HCT116 (cell line): ENCODE measurements around the gene ATP1A2. TPM values are rescaled to one million over a fixed set of nuclear protein-coding genes. Genes with fewer than 3 reads are reported as not detected.

Experiments used
- ATAC-seq: fragments of 200-7000 bp; cut with Tn5 transposase; 2 replicates; pipeline ENCODE4 v1.9.1; 2020; ENCODE audit warnings: mild to moderate bottlenecking, moderate library complexity
- BruUV-seq: library from RNA; stranded (reverse); fragments of 400-500 nt; replicated peaks from 2 replicates; lab custom pipeline; 2021; lab: Mats Ljungman, UMichigan
- CTCF ChIA-PET: fragments of 300-600 bp; sonication (Branson Sonifier 250); formaldehyde crosslinking; loops from one replicate; lab custom pipeline; 2021; ENCODE audit warnings: antibody characterized with exemption; lab: Charles Lee
- POLR2A ChIA-PET: fragments of 300-600, 350-600 bp; sonication (Branson Sonifier 250); formaldehyde crosslinking; loops from one replicate; lab custom pipeline; 2021; ENCODE audit warnings: antibody characterized with exemption; lab: Charles Lee
- RAD21 ChIA-PET, 2 experiments: fragments of 300-600 bp; sonication (Branson Sonifier 250); formaldehyde crosslinking; loops; one replicate each; lab custom pipeline; 2023; ENCODE audit warnings: low total read pairs in 2 of 2; ENCODE audit not compliant: uncharacterized antibody in 2 of 2, unreplicated experiment in 2 of 2, low non-redundant PET in 1 of 2; lab: Charles Lee
- DNase-seq: peaks from one replicate; pipeline ENCODE4 v3.0.0-alpha.2; 2010; ENCODE audit warnings: low read depth, low spot score
- H2AFZ ChIP-seq: fragments of 200-600 bp; shearing (Covaris generic), sonication (generic); 2 replicates; pipeline ENCODE4 v1.6.1; 2017; ENCODE audit warnings: low read depth, mixed run types, mixed read lengths, antibody characterized with exemption, low read length; ENCODE audit not compliant: poor library complexity, severe bottlenecking
- H3K27ac ChIP-seq: 2 replicates; pipeline ENCODE4 v1.5.1; 2012; ENCODE audit warnings: low read depth, low read length
- H3K27me3 ChIP-seq: fragments of 200-600 bp; sonication (generic); 2 replicates; pipeline ENCODE4 v1.6.1; 2016; ENCODE audit warnings: mixed run types, low read length, mixed read lengths; ENCODE audit not compliant: insufficient read depth
- H3K36me3 ChIP-seq, 2 experiments: fragments of 200-500 bp in 1 of 2; fragments of 200-600 bp in 1 of 2; sonication (Bioruptor generic) in 1 of 2; sonication (generic) in 1 of 2; 2 replicates each; pipeline versions ENCODE4 v1.5.1 to v1.6.1; 2014 to 2016; ENCODE audit warnings: low read length in 2 of 2, inconsistent platforms in 1 of 2, mixed read lengths in 1 of 2, mixed run types in 1 of 2; ENCODE audit not compliant: insufficient read depth in 2 of 2, control insufficient read depth in 1 of 2
- H3K4me1 ChIP-seq, 2 experiments: fragments of 200-600 bp in 1 of 2; sonication (generic) in 1 of 2; 2 replicates each; pipeline versions ENCODE4 v1.5.1 to v1.6.1; 2012 to 2017; ENCODE audit warnings: low read length in 2 of 2, inconsistent platforms in 1 of 2, mild to moderate bottlenecking in 1 of 2, mixed read lengths in 1 of 2, mixed run types in 1 of 2, moderate library complexity in 1 of 2; ENCODE audit not compliant: insufficient read depth in 2 of 2, control insufficient read depth in 1 of 2
- H3K4me2 ChIP-seq: fragments of 200-600 bp; sonication (generic); 2 replicates; pipeline ENCODE4 v1.6.1; 2017; ENCODE audit warnings: mixed run types, low read length, mixed read lengths
- H3K4me3 ChIP-seq, 2 experiments: fragments of 200-600 bp in 1 of 2; sonication (generic) in 1 of 2; replicated peaks in 1 of 2; 2 replicates each; pipeline ENCODE4 v1.5.1; 2011 to 2016; ENCODE audit warnings: low read length in 2 of 2, control low read depth in 1 of 2, low read depth in 1 of 2, mild to moderate bottlenecking in 1 of 2, mixed read lengths in 1 of 2, mixed run types in 1 of 2
- H3K79me2 ChIP-seq: fragments of 200-600 bp; sonication (generic); 2 replicates; pipeline ENCODE4 v1.6.1; 2017; ENCODE audit warnings: mild to moderate bottlenecking, mixed run types, low read length, moderate library complexity, mixed read lengths; ENCODE audit not compliant: insufficient read depth
- H3K9ac ChIP-seq: fragments of 200-600 bp; sonication (generic); 2 replicates; pipeline ENCODE4 v1.6.1; 2016; ENCODE audit warnings: low read length, mixed read lengths
- H3K9me2 ChIP-seq: fragments of 200-600 bp; sonication (generic), shearing (Covaris generic); 2 replicates; pipeline ENCODE4 v1.6.1; 2017; ENCODE audit warnings: mixed run types, mild to moderate bottlenecking, moderate library complexity; ENCODE audit not compliant: insufficient read depth
- H3K9me3 ChIP-seq, 2 experiments: fragments of 200-500 bp in 1 of 2; fragments of 200-600 bp in 1 of 2; sonication (Bioruptor generic) in 1 of 2; sonication (generic) in 1 of 2; 2 replicates each; pipeline ENCODE4 v1.6.1; 2014 to 2017; ENCODE audit warnings: low read length in 2 of 2, mixed read lengths in 2 of 2, inconsistent platforms in 1 of 2, low read depth in 1 of 2, mild to moderate bottlenecking in 1 of 2, mixed run types in 1 of 2, moderate library complexity in 1 of 2; ENCODE audit not compliant: control insufficient read depth in 1 of 2, insufficient read depth in 1 of 2
- H4K20me1 ChIP-seq: fragments of 200-600 bp; sonication (generic), shearing (Covaris generic); 2 replicates; pipeline ENCODE4 v1.6.1; 2017; ENCODE audit warnings: mixed run types, mild to moderate bottlenecking, moderate library complexity; ENCODE audit not compliant: insufficient read depth
- ATF3 ChIP-seq: IDR thresholded peaks from 2 replicates; pipeline ENCODE4 v1.6.1; 2012
- CBX3 ChIP-seq: IDR thresholded peaks from 2 replicates; pipeline ENCODE4 v1.6.1; 2012; ENCODE audit warnings: low read depth
- CEBPB ChIP-seq: IDR thresholded peaks from 2 replicates; pipeline ENCODE4 v1.6.1; 2012; ENCODE audit warnings: low read depth
- CTCF ChIP-seq, 3 experiments: fragments of 200-600 bp in 1 of 3; sonication (generic) in 1 of 3; IDR thresholded peaks in 2 of 3; conservative IDR thresholded peaks in 1 of 3; 2 replicates each; pipeline ENCODE4 v1.5.1; 2012 to 2017; ENCODE audit warnings: low read depth in 2 of 3, low read length in 2 of 3, antibody characterized with exemption in 1 of 3, borderline replicate concordance in 1 of 3, control low read depth in 1 of 3, mild to moderate bottlenecking in 1 of 3, mixed read lengths in 1 of 3, mixed run types in 1 of 3, moderate library complexity in 1 of 3; ENCODE audit not compliant: insufficient read depth in 1 of 3
- ELF1 ChIP-seq: IDR thresholded peaks from 2 replicates; pipeline ENCODE4 v1.6.1; 2012; ENCODE audit warnings: low read depth, borderline replicate concordance
- EZH2 ChIP-seq: fragments of 200-600 bp; sonication (generic); IDR thresholded peaks from 2 replicates; pipeline ENCODE4 v1.6.1; 2017; ENCODE audit warnings: antibody characterized with exemption, mixed run types
- EZH2phosphoT487 ChIP-seq: fragments of 200-600 bp; IDR thresholded peaks from 2 replicates; pipeline ENCODE4 v1.6.1; 2018; ENCODE audit warnings: antibody characterized with exemption, borderline replicate concordance
- JUND ChIP-seq: IDR thresholded peaks from 2 replicates; pipeline ENCODE4 v1.6.1; 2012
- MAX ChIP-seq: IDR thresholded peaks from 2 replicates; pipeline ENCODE4 v1.6.1; 2012
- POLR2A ChIP-seq: IDR thresholded peaks from 2 replicates; pipeline ENCODE4 v1.7.0; 2011; ENCODE audit warnings: borderline replicate concordance; ENCODE audit not compliant: insufficient read depth, insufficient read length; ENCODE audit errors: extremely low read depth
- POLR2AphosphoS5 ChIP-seq: IDR thresholded peaks from 2 replicates; pipeline ENCODE4 v1.6.1; 2011; ENCODE audit warnings: mild to moderate bottlenecking, low read depth, low read length, moderate library complexity
- RAD21 ChIP-seq: IDR thresholded peaks from 2 replicates; pipeline ENCODE4 v1.6.1; 2012; ENCODE audit warnings: low read depth, mild to moderate bottlenecking
- SIN3A ChIP-seq: IDR thresholded peaks from 2 replicates; pipeline ENCODE4 v1.6.1; 2012; ENCODE audit warnings: low read depth
- SP1 ChIP-seq: IDR thresholded peaks from 2 replicates; pipeline ENCODE4 v1.6.1; 2012; ENCODE audit warnings: low read depth
- SRF ChIP-seq: IDR thresholded peaks from 2 replicates; pipeline ENCODE4 v1.6.1; 2012; ENCODE audit warnings: low read depth
- TCF7L2 ChIP-seq: IDR thresholded peaks from 2 replicates; pipeline ENCODE4 v1.7.0; 2011; ENCODE audit warnings: borderline replicate concordance, inconsistent platforms; ENCODE audit not compliant: insufficient read depth, insufficient read length; ENCODE audit errors: extremely low read depth
- YY1 ChIP-seq: IDR thresholded peaks from 2 replicates; pipeline ENCODE4 v1.6.1; 2011; ENCODE audit warnings: low read length, low read depth, moderate library complexity, mild to moderate bottlenecking; ENCODE audit not compliant: insufficient replicate concordance; ENCODE audit errors: extremely low read depth
- ZBTB33 ChIP-seq: IDR thresholded peaks from 2 replicates; pipeline ENCODE4 v1.6.1; 2011; ENCODE audit warnings: mild to moderate bottlenecking, low read length, moderate library complexity; ENCODE audit not compliant: insufficient replicate concordance; ENCODE audit errors: extremely low read depth
- ZFX ChIP-seq: fragments of 450-650 bp; IDR thresholded peaks from 2 replicates; pipeline ENCODE4 v1.6.1; 2017
- intact Hi-C: fragments of 100-400 bp; cut with micrococcal nuclease; formaldehyde crosslinking; loops from 2 replicates; pipeline ENCODE4 v1.10.0; 2022
- total RNA-seq: library from RNA; stranded (reverse); gene quantifications from one replicate; pipeline ENCODE4 v1.2.1, GENCODE V29; 2021; ENCODE audit not compliant: unreplicated experiment

Gene ATP1A2
- total RNA-seq, 1 experiment from 2014 or later = not detected

GRCh38 chr1:160120797-160121196 is 5.2 kb downstream of the ATP1A2 start:
- Histone ChIP-seq H3K9ac (no peak overlapping the region), H4K20me1 (no peaks in the 10 kb centered on the region), H3K27ac (no peak overlapping the region), H3K4me2 (no peak overlapping the region), H3K9me3 (no peaks in the 10 kb centered on the region), H2AFZ (no peak overlapping the region), H3K27me3 (no peaks in the 10 kb centered on the region), H3K4me3 (no peak overlapping the region), H3K79me2 (no peaks in the 10 kb centered on the region), H3K9me2 (0 out of 2 replicates have a peak, but pooled peaks cover 2% of the 10 kb centered on the region), H3K4me1 (peaks cover 13 to 24% of the 10 kb centered on the region in 2 experiments), H3K36me3 (no peaks in the 10 kb centered on the region)
- DNase-seq = no peak
- no peak for TF ChIP-seq TCF7L2
- no peak for TF ChIP-seq ATF3
- TF ChIP-seq ZBTB33 = no peak
- TF ChIP-seq MAX = no peak
- TF ChIP-seq SIN3A = no peak
- TF ChIP-seq SRF = no peak
- no peak for TF ChIP-seq RAD21
- no peak for TF ChIP-seq EZH2
- no peak for TF ChIP-seq POLR2A
- TF ChIP-seq CTCF (IDR thresholded peaks at IDR 0.05 in 2 of 3, conservative IDR thresholded peaks at IDR 0.05 in 1 of 3; ENCODE audit: borderline replicate concordance in 1 of 3, insufficient read depth in 1 of 3, low read depth in 2 of 3, low read length in 2 of 3) = no peak
- no peak for TF ChIP-seq YY1
- no peak for TF ChIP-seq SP1
- TF ChIP-seq EZH2phosphoT487 = no peak
- no peak for TF ChIP-seq JUND
- no peak for TF ChIP-seq CBX3
- TF ChIP-seq ZFX = no peak
- no peak for TF ChIP-seq CEBPB
- no peak for TF ChIP-seq POLR2AphosphoS5
- no peak for TF ChIP-seq ELF1
- POLR2A ChIA-PET = no interaction called here
- CTCF ChIA-PET = interaction anchor here (1.0 kb wide), 1 partner anchor 12 kb away, joined by 3 read pairs; no protein-coding TSS in a partner anchor
- ATAC-seq = no peak
- RAD21 ChIA-PET = no interaction called here
- no TSS peak for BruUV-seq
- intact Hi-C loops = no loop called here
